NCI-H82 treated with DMSO at 0.1 percent for 48 hours (cell line): ENCODE results near the gene PALLD.

Experiments used
- DNase-seq: peaks from one replicate; lab custom pipeline; 2025; ENCODE audit not compliant: unreplicated experiment; lab: John Stamatoyannopoulos, UW

Gene PALLD

DNA sequence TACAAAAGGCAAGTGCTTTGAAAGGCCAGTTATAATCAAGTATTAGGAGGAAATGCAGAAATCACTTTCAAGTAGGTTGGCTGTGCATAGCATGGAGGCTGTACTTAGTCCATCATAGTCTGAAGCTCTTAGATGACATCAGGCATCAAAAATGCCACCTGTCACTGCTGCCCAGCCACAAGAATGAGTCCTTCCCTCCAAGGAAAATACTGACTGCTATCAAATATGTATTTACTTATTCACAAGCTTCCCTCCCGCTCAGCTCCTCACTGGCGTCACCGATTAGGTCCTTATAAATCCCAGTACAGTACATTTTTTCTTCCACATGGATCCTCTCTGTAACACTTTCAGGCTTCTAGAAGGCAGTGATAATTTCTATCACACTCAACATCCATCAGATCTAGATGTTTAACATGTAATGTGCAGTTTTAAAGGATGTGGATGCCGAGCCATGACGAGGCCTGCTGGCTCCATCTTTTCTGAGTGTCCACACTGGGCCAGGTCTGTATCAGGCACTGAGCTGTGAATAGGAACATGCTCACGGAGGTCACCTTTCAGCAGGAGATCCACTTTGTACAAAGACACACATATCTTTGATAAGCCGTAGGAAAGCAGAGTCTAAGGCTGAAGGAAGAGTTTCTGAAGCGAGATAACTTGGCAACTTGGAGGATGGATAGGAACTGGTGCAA, 121.9 kb downstream of the PALLD start:
- no peak for DNase-seq

- no peak for DNase-seq
These were observed 122.4 kb downstream of the PALLD start for GRCh38 chr4:168619266-168619631.

GRCh38 chr4:168621806-168622589, 125.1 kb downstream of the PALLD start:
- DNase-seq: no peak

DNA sequence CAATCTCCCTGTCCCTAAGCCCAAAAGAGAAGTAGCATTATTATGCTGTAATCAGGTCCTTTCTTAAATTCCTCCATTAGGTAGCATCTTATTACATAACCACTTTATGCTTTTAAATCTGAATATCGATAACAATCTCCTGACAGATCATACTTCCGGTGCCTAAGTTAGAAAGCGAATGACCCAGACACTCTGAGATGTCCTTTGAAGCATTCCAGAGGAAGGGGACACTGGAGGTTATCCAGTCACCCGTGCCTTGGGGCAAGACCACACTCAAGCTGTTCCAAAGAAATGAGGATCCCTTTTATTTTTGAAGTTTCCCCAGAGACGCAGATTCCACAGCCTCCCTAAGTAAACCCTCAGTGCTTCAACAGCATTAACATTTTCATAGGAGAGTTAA, 125.7 kb downstream of the PALLD start:
- no peak for DNase-seq

DNA sequence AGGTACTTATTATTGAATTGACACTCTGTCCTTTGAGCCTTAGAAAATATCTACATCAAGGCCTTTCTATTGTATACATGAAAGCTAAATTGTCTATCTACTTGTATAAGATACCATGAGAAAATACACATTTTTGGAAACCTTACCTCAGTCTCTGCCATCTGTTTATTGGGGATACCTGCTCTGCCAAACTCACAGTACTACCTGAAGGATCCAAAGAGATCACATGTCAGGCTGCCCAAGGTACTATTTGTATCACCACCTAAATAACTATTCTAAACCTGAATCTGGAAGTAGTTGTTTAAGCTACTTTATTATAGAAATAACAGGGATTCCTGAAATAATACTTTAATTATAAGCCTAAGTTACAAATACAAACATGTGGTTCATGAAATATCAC, 126.2 kb downstream of the PALLD start:
- DNase-seq: no peak

- no peak for DNase-seq
These were observed 126.6 kb downstream of the PALLD start for GRCh38 chr4:168623484-168623883.

GRCh38 chr4:168628251-168628650, 131.4 kb downstream of the PALLD start:
- DNase-seq: no peak

GRCh38 chr4:168629566-168629965, 132.7 kb downstream of the PALLD start:
- DNase-seq: no peak

- DNase-seq: no peak
These were observed 133.8 kb downstream of the PALLD start for GRCh38 chr4:168630445-168631187.

- DNase-seq: no peak
These were observed 134.7 kb downstream of the PALLD start for GRCh38 chr4:168631241-168632162.

GRCh38 chr4:168632301-168632725, 135.5 kb downstream of the PALLD start:
- no peak for DNase-seq

GRCh38 chr4:168633064-168633463, 136.2 kb downstream of the PALLD start:
- no peak for DNase-seq

DNA sequence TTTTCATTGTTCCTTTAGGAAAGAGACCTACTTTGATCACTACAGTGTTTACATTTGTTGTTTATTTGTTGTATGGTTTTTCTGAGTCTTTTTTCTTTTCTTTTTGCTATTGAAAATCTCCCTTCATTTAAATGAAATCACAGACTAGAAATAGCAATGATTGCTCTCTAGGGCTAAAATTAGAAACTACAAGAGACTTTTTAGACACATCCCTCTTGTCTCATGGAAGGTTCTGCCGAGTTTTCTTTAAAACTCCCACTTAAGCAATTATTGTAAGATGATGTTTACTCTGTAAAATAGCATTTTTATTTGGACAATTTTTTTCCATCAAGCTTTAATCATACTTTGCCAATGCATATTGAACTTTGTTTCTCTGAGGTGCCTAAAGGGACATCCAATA, 136.6 kb downstream of the PALLD start:
- DNase-seq: no peak

- DNase-seq: no peak
These were observed 137.5 kb downstream of the PALLD start for GRCh38 chr4:168634276-168634802.

DNA sequence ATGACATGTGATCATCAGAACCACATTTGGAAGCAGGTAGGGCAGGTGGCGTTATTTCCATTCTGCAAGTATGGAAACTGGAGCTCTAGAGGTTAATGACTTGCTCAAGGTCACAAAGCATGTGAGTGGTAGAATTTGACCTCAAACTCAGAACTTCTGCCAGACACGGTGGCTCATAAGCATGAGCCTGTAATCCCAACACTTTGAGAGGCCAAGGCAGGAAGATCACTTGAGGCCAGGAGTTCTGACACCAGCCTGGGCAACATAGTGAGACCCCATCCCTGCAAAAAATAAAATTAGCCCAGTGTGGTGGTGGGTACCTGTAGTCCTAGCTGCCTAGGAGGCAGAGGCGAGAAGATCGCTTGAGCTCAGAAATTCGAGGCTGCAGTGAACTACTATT, 139.2 kb downstream of the PALLD start:
- DNase-seq: no peak

- DNase-seq: no peak
These were observed 139.8 kb downstream of the PALLD start for GRCh38 chr4:168636506-168637196.

- DNase-seq: no peak
These were observed 141.3 kb downstream of the PALLD start for GRCh38 chr4:168637872-168638756.

GRCh38 chr4:168639914-168640313, 143.1 kb downstream of the PALLD start:
- DNase-seq: no peak

- DNase-seq: no peak
These were observed 144.9 kb downstream of the PALLD start for GRCh38 chr4:168641811-168642140.
